ENCODE measurements around the gene MRPL20.
A peak's percentile ranks its signal among the peaks of the same experiment; 100 is the strongest.
"Not testable (repeated sequence)": the region's sequence is repeated elsewhere in the genome, so short reads cannot be mapped to it uniquely, and the experiment has no call there.

MRPL20 gene

DNA sequence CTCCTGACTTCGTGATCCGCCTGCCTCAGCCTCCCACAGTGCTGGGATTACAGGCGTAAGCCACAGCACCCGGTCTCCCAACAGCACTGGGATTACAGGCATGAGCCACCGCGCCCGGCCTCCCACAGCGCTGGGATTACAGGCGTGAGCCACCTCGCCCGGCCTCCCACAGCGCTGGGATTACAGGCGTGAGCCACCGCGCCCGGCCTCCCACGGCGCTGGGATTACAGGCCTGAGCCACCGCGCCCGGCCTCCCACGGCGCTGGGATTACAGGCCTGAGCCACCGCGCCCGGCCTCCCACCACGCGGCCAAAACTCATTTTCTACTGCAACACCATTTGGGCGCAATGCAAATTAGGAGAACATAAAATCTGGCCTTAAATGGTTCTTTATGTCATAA is 21.8 kb downstream of the MRPL20 start:
- DNase-seq (ENCODE audit: low spot score): not testable (repeated sequence)

DNA sequence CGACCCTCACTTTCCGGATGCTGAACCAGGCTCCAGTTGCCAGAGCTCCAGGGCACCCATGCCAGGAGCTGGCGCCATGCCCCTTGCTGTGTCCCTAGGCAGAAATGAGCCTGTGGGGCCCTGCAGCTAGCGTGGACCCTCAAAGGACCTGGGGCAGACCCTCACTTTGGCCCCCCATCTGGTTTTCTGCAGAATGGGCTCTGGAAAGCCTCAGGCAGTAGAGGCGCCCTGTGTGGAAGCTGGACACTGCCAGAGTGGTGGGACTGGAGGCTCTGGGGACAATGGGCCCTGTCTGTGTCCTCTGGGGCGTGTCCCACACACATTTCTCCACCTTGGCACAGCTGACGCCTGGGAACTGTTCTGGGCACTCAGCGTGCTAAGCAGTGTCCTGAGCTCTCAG is 25.8 kb downstream of the MRPL20 start:
- DNase-seq (ENCODE audit: low spot score): no peak

DNA sequence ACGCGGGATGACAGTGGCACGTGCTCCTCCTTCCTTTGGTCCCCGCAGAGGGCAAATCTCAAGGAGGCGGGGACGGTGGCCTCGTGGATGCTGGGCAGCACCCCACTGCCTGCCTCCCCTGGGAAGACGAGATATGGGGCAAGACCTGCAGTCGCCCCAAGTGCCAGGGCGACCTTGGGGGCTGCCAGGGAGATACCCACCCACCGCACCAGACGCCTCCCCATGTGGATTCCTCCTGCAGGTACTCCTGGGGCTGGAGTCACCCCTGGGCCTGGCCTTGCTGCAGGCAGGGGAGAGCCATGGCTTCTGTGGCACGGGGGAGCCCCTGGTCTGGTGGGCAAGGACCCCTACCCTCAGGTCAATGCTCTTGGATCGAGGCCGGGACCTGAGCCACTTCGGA is 26.2 kb downstream of the MRPL20 start:
- DNase-seq (ENCODE audit: low spot score): no peak

DNA sequence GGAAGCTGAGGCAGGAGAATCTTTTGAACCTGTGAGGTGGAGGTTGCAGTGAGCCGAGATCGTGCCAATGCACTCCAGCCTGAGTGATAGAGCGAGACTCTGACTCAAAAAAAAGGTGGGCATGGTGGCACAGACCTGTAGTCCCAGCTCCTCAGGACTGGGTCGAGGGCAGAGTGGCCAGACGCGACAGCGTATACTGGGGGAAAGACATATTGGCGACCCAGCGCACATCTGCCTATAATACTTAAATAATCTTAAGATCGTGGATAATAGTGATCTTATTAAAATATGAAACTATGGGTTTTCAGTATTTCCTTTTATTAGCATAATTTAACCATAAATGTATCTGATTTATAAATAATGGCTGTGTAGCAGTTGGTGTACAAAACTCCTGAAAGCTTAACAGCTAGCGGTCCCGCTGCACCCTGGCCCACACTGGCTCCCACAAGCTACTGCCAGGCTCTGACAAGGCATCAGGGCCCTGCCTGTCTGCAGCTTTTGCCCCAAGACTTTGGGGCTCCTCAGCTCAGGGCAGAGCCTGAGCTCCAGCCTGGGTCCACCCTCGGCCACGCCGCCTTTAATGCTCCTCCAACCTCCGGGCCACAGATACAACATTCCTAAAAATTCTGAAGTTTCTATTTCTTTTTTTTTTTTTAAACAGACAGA is 29.4 kb downstream of the MRPL20 start:
- no peak for DNase-seq (ENCODE audit: low spot score)

DNA sequence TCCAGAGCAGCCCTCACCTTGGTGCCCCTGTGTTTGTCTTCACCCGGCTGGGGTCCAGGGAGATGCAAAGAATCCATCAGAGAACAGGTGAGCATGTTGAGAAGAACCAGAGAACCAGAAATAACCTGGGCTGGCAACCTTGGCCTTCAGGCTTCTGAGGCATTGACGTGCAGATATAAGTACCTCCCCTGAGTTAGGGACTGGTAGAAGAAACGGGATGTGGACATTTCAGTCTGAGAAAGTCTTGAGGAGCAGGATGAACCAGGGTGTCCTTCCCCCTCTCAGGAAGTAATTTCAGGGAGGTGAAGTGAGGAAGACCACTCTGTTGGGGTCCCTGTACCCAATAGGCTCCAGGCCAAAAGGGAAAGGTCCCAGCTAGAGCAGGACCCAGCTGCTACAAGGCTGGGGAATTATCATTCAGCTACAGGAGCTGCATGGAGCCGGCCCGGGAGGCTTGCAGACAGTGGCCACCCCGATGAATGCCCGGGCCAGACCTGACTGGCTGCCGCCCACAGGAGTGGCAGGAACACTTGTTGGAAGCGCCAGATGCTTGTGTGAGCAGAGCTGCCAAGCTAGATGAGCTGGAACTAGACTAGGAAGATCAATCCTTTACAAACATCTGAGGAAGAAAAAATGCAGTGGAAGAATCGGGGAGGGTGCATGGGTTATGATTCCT is 30.4 kb downstream of the MRPL20 start:
- no peak for DNase-seq (ENCODE audit: low spot score)

DNA sequence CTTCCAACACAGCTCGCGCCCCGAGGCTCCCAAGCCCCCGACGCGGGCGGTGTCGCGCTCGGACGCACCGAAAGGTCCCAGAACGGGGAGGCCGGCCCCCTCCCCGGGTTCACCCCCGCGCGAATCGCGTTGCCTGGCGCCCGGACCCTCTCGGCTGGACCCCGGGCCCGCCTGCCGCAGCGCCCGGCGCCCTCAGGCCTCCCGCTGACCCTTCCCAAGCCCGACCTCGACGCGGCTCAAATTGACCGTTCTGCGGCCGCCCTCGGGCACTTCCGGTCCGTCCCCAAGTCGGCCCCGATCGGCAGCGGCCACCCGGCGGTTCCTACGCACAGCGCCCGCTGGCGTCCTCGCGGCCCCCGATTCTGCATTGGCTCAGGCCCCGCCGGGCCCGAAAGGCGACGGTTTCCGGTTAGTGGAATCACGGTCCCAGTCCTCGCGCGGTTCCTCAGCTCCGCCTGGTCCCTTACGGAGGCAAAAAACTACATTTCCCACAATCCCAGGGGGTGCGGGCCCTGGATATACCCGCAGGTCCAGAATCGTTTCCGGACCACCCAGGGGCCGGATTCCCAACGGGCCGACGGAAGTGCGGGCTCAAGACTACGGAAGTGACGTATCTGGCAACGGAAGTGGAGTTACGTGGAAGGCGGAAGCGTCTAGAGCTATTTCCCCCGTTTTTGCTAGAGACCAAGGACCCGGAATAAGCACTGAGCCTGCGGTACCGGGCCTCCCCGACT is 32.0 kb downstream of the MRPL20 start, which contains the start of gene AURKAIP1:
AURKAIP1 (minus strand) TSS at position 279 of the 734 bp plus-strand sequence. CDS start 451 bp downstream, outside the sequence.
- DNase-seq (ENCODE audit: low spot score): peak; percentile 99

DNA sequence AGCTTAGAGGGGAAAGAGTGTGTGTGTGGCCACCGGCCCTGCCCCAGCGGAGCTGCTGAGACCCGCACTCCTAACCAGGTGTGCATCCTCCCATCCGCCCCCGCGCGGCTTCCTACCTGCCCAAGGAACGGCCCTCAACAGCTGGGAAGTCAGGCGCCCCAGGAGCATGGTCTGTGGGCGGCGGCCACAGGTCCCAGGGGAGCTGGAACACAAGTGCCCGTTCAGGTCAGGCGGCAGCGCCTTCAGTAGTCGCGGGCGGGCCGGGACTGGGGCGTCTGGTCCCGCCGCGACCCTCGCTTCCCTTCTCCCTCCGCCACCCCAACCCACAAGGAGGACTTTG is 32.5 kb downstream of the MRPL20 start:
- DNase-seq (ENCODE audit: low spot score): no peak

DNA sequence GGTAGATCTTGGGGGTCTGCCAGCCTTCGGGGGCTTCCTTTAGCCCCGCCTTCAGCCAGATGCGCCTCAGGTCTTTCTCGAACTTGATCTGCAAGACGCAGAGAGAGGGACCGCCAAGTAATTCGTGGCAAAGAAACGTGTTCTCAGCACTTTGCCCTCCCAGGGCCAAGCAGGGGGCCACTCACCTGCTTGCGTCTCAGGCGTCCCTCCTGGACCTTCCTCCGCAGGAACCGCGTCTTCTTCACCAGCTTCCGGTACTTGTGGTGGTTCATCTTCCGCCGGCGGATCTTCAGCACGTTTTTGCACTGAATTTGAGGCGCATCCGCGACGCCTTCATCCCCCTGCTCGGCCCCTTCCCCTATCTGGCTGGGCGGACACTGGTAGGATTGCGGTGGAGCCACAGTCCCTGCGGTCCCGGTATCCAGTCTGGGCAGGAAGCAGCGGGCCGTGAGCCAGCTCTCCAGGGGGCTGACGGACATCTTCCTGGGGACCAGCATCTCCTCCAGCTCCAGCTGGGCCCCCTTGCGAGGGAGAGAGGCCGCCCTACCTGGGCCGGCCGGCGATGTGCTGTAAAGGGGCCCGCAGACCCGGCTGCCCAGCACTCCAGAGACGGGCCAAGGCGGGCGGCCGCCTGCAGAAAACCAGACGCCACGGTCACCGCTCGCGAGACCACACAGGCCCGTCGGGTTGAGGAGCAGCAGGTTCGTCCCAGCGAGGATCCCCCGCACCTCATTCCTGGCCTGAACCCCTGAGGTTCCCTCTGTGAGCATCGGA is 33.1 kb downstream of the MRPL20 start:
- DNase-seq (ENCODE audit: low spot score): no peak

DNA sequence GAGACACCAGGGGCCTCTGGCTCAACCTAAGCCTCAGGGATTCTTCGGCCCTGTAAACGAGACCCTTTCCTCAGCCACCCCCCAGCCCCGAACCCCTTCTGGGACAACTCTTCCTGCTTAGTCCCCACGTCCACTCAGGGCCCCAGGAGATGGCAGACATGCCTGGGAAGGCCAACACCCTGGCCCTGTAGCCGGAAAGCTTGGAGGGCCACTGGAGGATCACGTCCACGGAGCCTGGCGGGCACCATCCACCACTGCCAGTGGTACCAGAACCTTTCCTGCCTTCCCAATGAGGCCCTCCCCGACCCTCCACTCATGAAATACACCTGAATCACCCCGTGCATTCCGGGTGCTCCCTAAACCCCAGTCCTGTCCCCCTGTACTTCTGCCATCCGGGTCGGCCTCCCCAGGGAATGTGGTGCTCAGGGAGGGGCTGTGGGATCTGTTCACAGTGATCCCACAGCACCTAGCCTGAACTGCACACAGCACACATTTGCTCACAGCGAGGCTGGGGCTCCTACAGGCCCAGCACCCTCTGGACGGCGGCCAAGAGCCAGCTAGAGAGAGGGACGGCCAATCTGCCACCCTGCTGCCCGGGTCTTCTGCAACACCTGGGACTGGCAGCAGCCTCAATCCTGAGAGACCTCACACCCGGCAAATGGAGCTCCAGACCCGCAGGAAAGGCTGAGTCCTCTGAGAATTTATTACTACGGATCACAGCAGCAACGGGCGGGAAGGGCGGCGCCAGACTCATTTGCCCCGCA is 33.9 kb downstream of the MRPL20 start:
- DNase-seq (ENCODE audit: low spot score): no peak

DNA sequence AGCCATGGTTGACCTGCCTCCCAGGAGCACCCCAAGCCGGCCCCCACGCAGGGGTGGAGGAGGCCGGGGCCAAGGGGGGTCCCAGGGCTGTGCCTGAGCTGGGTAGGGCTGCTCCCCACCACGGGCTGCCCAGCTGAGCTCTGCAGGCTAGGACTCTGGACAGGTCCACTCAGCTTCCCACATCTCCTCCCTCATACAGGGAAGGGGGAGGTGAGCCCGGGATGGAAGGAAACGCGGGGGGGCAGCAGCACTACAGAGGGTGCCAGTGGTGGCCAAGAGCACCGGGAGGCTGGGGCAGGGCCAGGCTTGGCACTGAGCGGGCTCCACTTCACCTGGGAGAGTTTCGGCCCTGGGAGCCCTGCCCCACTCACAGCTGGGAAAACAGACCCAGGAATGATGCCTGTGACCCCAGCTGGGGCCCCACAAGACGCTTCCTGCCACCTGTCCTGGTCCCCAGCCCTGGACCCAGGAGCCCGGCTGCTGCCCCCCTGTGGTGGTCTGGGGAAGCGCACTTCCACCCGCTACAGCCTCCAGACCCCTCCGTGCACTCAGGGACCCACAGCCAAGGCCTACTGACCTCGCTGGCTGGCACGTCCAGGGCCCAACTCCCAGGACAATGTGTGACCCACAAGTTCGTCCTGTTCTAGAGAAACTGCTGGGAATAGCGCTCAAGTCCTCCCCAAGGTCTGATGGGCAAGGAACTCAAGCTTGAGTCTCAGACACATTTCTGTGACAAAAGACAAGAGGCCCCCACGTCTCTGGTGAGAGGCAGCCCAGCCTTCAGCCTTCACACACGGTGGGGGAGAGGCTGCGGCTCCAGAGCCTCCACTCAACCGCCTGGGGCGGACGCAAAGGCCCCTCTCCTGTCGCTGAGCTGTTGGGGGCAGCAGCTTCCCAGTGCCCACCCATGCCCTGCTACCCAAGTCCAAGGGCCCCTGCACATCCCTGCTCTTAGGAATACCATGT is 35.1 kb downstream of the MRPL20 start:
- peak; percentile 85 for DNase-seq (ENCODE audit: low spot score)

DNA sequence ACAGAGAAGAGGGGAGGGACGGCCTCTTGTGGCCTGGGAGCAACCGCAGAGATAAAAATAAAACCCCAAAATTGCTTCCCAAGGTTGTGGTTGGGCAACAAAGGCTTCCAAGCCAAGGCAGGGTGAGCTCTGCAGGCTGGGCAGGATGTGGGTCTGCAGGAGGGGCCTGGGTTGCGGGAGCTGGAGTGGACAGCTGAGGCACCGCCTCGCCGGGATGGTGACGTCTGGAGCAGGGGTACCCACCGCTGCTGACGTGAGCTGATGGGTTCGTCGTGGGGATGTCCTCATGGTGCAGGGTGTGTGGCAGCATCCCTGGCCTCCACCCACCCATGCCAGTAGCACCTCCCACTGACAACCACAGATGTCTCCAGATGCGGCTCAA is 35.7 kb downstream of the MRPL20 start:
- no peak for DNase-seq (ENCODE audit: low spot score)

DNA sequence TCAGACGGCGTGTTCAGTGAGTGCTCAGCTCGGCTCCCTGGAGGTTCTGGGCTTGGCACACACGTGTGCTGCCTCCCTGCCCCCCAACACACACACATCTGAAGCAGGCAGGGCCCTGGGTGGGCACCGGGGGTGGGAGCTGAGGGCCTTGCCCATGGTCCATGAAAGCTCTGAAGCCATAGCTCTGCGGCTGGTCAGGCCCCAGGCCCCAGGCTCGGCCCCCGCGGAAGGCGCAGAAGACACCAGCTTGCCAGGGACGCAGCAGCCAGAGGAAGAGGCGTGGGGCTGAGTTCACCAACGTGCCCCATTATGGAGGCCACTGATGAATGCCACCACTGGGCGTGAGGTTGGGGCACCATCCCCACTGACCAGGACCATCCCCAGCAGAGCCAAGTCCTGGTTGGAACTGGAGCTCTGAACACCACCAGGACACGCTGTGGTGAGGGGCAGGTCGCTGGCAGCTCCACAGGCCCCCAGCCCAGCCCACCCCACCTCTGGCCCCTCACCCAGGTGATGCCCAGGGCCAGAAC is 36.3 kb downstream of the MRPL20 start:
- DNase-seq (ENCODE audit: low spot score): no peak

DNA sequence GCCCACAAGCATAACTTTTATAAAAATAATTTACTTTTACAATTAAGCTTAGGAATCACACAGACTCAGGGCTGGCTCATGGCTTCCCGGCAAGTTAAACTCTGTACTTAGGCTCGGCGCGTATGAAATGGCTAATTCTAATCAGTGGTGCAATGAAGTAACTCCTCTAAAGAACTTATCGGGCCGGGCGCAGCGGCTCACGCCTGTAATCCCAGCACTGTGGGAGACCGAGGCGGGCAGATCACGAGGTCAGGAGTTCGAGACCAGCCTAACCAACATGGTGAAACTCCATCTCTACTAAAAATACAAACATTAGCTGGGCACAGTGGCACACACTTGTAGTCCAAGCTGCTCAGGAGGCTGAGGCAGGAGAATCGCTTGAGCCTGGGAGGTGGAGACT is 37.0 kb downstream of the MRPL20 start:
- DNase-seq (ENCODE audit: low spot score): not testable (repeated sequence)

DNA sequence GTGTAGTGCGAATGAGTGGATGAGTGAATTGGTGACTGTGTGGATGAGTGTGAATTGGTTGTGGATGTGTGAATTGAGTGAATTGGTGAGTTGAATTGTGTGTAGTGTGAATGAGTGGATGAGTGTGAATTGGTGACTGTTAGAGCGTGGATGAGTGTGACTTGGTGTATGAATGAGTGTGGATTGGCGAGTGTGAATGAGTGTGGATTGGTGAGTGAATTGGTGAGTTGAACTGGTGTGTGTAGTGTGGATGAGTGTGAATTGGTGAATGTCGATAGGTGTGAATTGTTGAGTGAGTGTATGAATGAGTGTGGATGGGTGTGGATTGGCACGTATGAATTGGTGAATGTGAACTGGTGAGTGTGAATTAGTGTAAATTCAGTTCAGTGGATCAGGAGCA is 39.8 kb downstream of the MRPL20 start:
- DNase-seq (ENCODE audit: low spot score): no peak

DNA sequence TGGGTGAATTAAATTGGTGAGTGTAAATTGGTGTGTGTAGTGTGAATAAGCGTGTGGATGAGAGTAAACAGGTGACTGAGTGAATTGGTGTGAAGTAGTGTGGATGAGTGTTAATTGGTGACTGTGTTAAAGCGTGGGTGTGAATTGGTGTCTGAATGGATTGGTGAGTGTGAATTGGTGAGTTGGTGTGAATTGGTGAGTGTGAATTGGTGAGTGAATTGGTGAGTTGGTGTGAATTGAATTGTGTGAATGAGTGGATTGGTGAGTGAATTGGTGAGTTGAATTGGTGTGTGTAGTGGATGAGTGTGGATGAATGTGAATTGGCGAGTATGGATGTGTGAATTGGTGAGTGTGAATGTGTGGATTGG is 40.4 kb downstream of the MRPL20 start:
- DNase-seq (ENCODE audit: low spot score): no peak

DNA sequence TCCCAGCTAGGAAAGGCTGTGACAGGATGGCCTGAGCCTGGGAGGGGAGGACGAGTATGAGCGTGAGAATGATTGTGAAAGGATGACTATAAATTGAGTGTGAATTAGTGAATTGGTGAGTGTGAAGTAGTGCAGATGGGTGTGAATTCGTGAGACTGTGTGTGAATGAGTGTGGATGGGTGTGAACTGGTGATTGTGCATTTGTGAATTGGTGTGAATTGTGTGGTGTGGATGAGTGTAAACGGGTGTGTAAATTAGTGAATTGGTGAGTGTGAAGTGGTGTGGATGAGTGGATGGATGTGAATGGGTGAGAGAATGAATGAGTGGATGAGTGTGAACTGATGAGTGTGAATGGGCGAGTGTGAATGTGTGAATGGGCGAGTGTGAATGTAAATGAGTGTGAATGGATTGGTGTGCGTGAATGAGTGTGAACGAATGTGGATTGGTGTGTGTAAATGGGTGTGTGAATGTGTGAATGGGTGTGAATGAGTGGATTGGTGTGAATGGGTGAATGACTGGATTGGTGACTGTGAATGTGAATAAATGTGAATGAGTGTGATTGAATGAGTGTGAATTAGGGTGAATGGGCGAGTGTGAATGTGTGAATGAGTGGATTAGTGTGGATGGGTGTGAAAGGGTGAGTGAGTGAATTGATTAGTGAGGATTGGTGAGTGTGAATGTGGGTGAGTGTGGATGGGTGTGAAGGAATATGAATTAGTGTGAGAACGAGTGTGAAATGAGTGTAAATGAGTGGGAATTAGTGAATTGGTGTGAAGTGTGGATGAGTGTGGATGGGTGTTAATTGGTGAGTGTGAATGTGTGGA is 41.0 kb downstream of the MRPL20 start:
- DNase-seq (ENCODE audit: low spot score): no peak

DNA sequence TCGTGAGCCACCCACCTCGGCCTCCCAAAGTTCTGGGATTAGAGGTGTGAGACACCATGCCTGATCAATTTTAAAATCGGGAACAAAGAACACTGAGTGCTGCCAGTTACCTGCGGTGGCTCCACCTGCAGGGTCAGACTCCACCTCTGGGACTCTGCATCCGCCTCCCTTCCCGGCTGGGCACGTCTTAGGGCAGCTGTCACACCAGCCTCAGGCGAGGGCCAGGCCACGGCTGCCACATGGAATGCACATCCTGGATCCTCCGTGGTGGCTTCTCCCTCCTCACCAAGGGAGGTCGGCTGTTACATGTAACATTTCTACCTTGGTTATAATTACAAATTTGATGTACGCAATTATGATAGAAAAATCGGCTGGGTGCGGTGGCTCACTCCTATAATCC is 42.8 kb downstream of the MRPL20 start:
- no peak for DNase-seq (ENCODE audit: low spot score)

DNA sequence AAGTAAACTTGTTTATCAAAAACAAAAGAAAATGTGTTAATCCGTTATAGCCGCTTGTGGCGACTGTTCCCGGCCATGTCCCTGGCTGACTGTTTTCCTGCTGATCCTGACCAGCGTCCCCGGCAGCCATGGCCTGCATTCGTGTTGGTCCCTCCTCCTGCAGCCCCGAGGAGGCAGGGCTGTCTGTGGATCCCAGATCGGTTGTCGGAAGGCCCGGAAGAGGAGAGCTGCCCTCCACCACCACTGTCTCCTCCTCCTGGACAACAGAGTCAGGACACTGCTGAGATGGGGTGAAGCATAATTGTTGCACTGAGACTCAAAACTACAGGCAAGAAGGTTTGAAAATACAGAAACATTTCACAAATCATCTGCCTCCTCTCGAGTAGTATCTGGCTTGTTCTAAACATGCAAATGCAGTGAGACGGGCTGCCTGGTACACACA is 45.1 kb downstream of the MRPL20 start:
- DNase-seq (ENCODE audit: low spot score): no peak

DNA sequence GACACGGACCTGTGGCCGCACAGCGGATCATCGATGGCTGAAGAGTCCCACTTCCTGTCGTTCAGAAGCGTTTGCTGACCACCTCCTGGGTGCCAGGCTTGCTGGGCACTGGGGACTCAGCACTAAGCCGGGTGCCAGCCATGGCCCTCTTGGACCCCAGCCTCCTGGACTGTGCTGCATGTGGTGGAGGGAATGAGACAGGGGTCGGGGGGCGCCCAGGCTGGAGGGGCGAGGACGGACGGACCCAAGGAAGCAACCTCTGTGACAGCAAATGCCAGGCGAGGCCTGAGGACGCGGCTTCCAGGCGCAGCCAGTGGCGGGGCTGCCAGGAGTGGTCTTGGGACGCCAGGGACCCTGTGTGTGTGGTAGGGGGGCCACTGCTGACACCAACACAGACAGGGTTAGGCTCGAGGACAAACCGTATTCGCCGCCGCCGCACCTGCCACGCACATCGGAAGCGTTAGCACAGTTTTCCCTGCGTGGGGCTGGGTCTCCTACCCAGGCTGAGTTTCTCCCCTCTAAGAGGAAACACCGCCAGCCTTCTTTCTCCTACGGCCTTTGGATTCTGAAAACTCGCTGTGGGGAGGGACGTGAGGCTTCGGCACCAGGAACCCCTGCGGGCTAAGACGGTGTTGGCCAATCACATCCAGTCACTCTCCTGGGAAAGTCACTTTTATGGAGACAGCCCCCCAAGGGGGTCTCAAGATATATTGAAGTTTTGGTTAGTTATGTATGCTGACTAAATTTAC is 45.7 kb downstream of the MRPL20 start:
- DNase-seq (ENCODE audit: low spot score): no peak

All from left forelimb (tissue), 1 donor.